Measurements from ENCODE around the gene BZW2.

- no peak for TF ChIP-seq POLR2AphosphoS5 (IDR thresholded peaks at IDR 0.05; ENCODE audit: low read depth, low read length)
- no peak for TF ChIP-seq POLR2A (IDR thresholded peaks at IDR 0.05; ENCODE audit: low read depth, low read length)
Observed at GRCh38 chr7:16738011-16738688, 92.2 kb downstream of the BZW2 start.

Measured in GM12892 (cell line).